ENCODE data around the gene DSG4. TPM values are rescaled to one million over a fixed set of nuclear protein-coding genes. Genes with fewer than 3 reads are reported as not detected.

The DSG4 gene, protein sequence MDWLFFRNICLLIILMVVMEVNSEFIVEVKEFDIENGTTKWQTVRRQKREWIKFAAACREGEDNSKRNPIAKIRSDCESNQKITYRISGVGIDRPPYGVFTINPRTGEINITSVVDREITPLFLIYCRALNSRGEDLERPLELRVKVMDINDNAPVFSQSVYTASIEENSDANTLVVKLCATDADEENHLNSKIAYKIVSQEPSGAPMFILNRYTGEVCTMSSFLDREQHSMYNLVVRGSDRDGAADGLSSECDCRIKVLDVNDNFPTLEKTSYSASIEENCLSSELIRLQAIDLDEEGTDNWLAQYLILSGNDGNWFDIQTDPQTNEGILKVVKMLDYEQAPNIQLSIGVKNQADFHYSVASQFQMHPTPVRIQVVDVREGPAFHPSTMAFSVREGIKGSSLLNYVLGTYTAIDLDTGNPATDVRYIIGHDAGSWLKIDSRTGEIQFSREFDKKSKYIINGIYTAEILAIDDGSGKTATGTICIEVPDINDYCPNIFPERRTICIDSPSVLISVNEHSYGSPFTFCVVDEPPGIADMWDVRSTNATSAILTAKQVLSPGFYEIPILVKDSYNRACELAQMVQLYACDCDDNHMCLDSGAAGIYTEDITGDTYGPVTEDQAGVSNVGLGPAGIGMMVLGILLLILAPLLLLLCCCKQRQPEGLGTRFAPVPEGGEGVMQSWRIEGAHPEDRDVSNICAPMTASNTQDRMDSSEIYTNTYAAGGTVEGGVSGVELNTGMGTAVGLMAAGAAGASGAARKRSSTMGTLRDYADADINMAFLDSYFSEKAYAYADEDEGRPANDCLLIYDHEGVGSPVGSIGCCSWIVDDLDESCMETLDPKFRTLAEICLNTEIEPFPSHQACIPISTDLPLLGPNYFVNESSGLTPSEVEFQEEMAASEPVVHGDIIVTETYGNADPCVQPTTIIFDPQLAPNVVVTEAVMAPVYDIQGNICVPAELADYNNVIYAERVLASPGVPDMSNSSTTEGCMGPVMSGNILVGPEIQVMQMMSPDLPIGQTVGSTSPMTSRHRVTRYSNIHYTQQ
- total RNA-seq (2013), result not detected
- not detected for polyA plus RNA-seq
- polyA minus RNA-seq, result not detected in 2 replicates
- 0 to 1.7 (median 0.06) reads per million in 11 experiments for total RNA-seq

DNA sequence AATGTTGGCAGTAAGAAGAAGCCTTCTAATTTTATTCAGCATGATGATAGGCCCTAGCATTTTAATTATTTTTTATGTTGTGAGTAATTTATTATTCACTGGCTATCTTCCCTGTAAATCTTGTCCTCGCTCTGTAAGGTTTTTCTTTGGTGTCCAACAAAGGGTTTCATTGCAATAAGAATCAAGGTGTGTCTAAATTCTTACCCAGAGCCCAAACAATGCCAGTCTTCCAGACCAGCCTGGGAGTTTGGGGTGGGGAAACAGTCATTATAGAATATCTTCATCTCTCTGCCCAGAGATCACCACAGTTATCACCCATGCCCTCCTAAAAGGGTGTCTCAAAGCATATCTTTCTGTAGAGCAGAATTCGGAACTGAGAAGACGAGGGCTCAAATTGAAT is at the start of gene DSG4:
DSG4 (plus strand) TSS at position 301 of the 400 bp plus-strand sequence. CDS start 135 bp downstream, outside the sequence.
- H3K79me2 ChIP-seq (ENCODE audit: insufficient read depth, low read length), result no peaks in the 10 kb centered on the region
- no peak within 1 kb of the TSS for H3K4me3 ChIP-seq (replicated peaks in 1 of 3; ENCODE audit: low read depth in 2 of 3, low read length in 3 of 3)
- H3K27me3 Mint-ChIP-seq (ENCODE audit: low read depth in 3 of 3), result peaks cover 0 to 2% (median 0%) of the 10 kb centered on the region in 3 donors
- H3K36me3 ChIP-seq (replicated peaks in 1 of 2; ENCODE audit: control insufficient read depth in 1 of 2, insufficient read depth in 2 of 2, low read length in 2 of 2), result no peaks in the 10 kb centered on the region
- H3K9ac ChIP-seq (ENCODE audit: insufficient read depth, low read length, poor library complexity, severe bottlenecking), result no peak within 1 kb of the TSS
- intact Hi-C loops (cut with micrococcal nuclease), result no loop called here
- DNase-seq, result no peak
- WGBS (ENCODE audit: insufficient coverage), result 80% methylated on average over 2 of the region's 3 CpGs
- H4K20me1 ChIP-seq (ENCODE audit: insufficient read depth, low read length), result no peaks in the 10 kb centered on the region
- H2AFZ ChIP-seq (ENCODE audit: insufficient read depth, low read depth, low read length, poor library complexity, severe bottlenecking), result no peak within 1 kb of the TSS
- no peaks in the 10 kb centered on the region for H3K4me1 Mint-ChIP-seq
- no peak within 1 kb of the TSS for H3K4me3 Mint-ChIP-seq
- H3K9me3 ChIP-seq (replicated peaks in 1 of 2; ENCODE audit: control insufficient read depth in 1 of 2, insufficient read depth in 1 of 2, low read length in 2 of 2), result no peaks in the 10 kb centered on the region
- no peak within 1 kb of the TSS for H3K27ac ChIP-seq (ENCODE audit: low read depth in 1 of 2, low read length in 2 of 2)
- no peaks in the 10 kb centered on the region for H3K4me1 ChIP-seq (ENCODE audit: control insufficient read depth in 1 of 2, insufficient read depth in 2 of 2, low read length in 2 of 2)
- H3K9me3 Mint-ChIP-seq, result peaks cover 0 to 2% (median 0%) of the 10 kb centered on the region in 7 donors
- H3K36me3 Mint-ChIP-seq, result no peaks in the 10 kb centered on the region
- TF ChIP-seq, protein P1, sequence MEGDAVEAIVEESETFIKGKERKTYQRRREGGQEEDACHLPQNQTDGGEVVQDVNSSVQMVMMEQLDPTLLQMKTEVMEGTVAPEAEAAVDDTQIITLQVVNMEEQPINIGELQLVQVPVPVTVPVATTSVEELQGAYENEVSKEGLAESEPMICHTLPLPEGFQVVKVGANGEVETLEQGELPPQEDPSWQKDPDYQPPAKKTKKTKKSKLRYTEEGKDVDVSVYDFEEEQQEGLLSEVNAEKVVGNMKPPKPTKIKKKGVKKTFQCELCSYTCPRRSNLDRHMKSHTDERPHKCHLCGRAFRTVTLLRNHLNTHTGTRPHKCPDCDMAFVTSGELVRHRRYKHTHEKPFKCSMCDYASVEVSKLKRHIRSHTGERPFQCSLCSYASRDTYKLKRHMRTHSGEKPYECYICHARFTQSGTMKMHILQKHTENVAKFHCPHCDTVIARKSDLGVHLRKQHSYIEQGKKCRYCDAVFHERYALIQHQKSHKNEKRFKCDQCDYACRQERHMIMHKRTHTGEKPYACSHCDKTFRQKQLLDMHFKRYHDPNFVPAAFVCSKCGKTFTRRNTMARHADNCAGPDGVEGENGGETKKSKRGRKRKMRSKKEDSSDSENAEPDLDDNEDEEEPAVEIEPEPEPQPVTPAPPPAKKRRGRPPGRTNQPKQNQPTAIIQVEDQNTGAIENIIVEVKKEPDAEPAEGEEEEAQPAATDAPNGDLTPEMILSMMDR (IDR thresholded peaks at IDR 0.05), result no peak
- H3K4me2 ChIP-seq (replicated peaks; ENCODE audit: extremely low read depth, low read length, poor library complexity, severe bottlenecking), result no peak within 1 kb of the TSS
- H3K27me3 ChIP-seq (ENCODE audit: control insufficient read depth in 2 of 2, insufficient read depth in 2 of 2, low read length in 2 of 2), result no peaks in the 10 kb centered on the region
- H3K27ac Mint-ChIP-seq, result no peak within 1 kb of the TSS

All from CD14-positive monocyte (primary cell).